GM19455 (cell line): ENCODE measurements around the gene NXNL2.

Source experiments
- ATAC-seq: cut with Tn5 transposase; IDR thresholded peaks from one replicate; pipeline ENCODE4 v1.9.1; 2021; ENCODE audit not compliant: unreplicated experiment

The NXNL2 gene

GRCh38 chr9:88531920-88532698 is 2.9 kb upstream of the NXNL2 start:
- no peak for ATAC-seq

GRCh38 chr9:88533951-88534455 is 975 bp upstream of the NXNL2 start:
- ATAC-seq, result no peak

- no peak for ATAC-seq
These were observed 446 bp downstream of the NXNL2 start for GRCh38 chr9:88535226-88536022.

GRCh38 chr9:88536023-88536324 is 996 bp downstream of the NXNL2 start:
- no peak for ATAC-seq

- ATAC-seq, result no peak
These were observed 2.2 kb downstream of the NXNL2 start for GRCh38 chr9:88536951-88537760.

- no peak for ATAC-seq
These were observed 2.7 kb downstream of the NXNL2 start for GRCh38 chr9:88537761-88538091.

GRCh38 chr9:88538311-88539085 is 3.5 kb downstream of the NXNL2 start:
- no peak for ATAC-seq

- ATAC-seq, result no peak
These were observed 4.3 kb downstream of the NXNL2 start for GRCh38 chr9:88539246-88539645.

- no peak for ATAC-seq
These were observed 5.3 kb downstream of the NXNL2 start for GRCh38 chr9:88540251-88540763.

GRCh38 chr9:88544245-88544644 is 9.3 kb downstream of the NXNL2 start:
- ATAC-seq, result no peak

- ATAC-seq, result no peak
These were observed 16.7 kb downstream of the NXNL2 start for GRCh38 chr9:88551546-88552137.

GRCh38 chr9:88553350-88553749 is 18.4 kb downstream of the NXNL2 start:
- no peak for ATAC-seq

GRCh38 chr9:88555268-88555980 is 20.4 kb downstream of the NXNL2 start:
- no peak for ATAC-seq

- no peak for ATAC-seq
These were observed 24.7 kb downstream of the NXNL2 start for GRCh38 chr9:88559661-88560060.

GRCh38 chr9:88567870-88568269 is 32.9 kb downstream of the NXNL2 start:
- ATAC-seq, result no peak

- no peak for ATAC-seq
These were observed 36.4 kb downstream of the NXNL2 start for GRCh38 chr9:88571419-88571818.

- ATAC-seq, result no peak
These were observed 37.7 kb downstream of the NXNL2 start for GRCh38 chr9:88572684-88573083.

GRCh38 chr9:88574953-88575352 is 40.0 kb downstream of the NXNL2 start:
- ATAC-seq, result no peak

GRCh38 chr9:88577256-88578120 is 42.5 kb downstream of the NXNL2 start:
- no peak for ATAC-seq
